Cardiac muscle cell (in vitro differentiated cells and primary cell): ENCODE measurements around the gene CAPZA3. TPM values are rescaled to one million over a fixed set of nuclear protein-coding genes. Genes with fewer than 3 reads are reported as not detected.
"Not testable (repeated sequence)": the region's sequence is repeated elsewhere in the genome, so short reads cannot be mapped to it uniquely, and the experiment has no call there.

ENCODE experiments used
- DNase-seq, 2 donors: peaks; one replicate each; pipeline versions ENCODE4 v3.0.0 to v3.0.0-alpha.2; 2010 to 2017; ENCODE audit warnings: low read depth in 1 of 2, low spot score in 1 of 2
- H3K27ac ChIP-seq: fragments of 200-600 bp; sonication (generic); 2 replicates; pipeline ENCODE4 v1.5.1; 2016
- H3K27me3 ChIP-seq: fragments of 200-600 bp; sonication (generic); 2 replicates; pipeline ENCODE4 v1.6.0; 2016; ENCODE audit warnings: control low read depth
- H3K36me3 ChIP-seq: fragments of 200-600 bp; sonication (generic); 2 replicates; pipeline ENCODE4 v1.5.1; 2016; ENCODE audit warnings: control low read depth
- H3K4me1 ChIP-seq: fragments of 200-600 bp; sonication (generic); 2 replicates; pipeline ENCODE4 v1.8.1; 2017; ENCODE audit warnings: low read depth, mild to moderate bottlenecking, mixed run types
- H3K4me3 ChIP-seq: fragments of 200-600 bp; sonication (generic); 2 replicates; pipeline ENCODE4 v1.5.1; 2016; ENCODE audit warnings: mild to moderate bottlenecking
- H3K9me3 ChIP-seq: fragments of 200-600 bp; sonication (generic); 2 replicates; pipeline ENCODE4 v1.5.1; 2017; ENCODE audit warnings: low read depth, mild to moderate bottlenecking, control low read depth
- polyA plus RNA-seq: library from polyadenylated mRNA; unstranded; fragments of >200 nt; fragmentation: Nextera tagmentation; extraction: Ambion mirVana; gene quantifications from 2 replicates; pipeline ENCODE4 v1.2.1, GENCODE V29; 2016
- total RNA-seq: library from RNA; depleted of rRNA; stranded (reverse); fragments of >200 nt; gene quantifications from 2 replicates; pipeline ENCODE4 v1.2.3, GENCODE V29; 2016
- TF ChIP-seq, protein P1 (sequence below): IDR thresholded peaks from 2 replicates; pipeline ENCODE4 v1.5.1; 2012; ENCODE audit warnings: low read depth, mild to moderate bottlenecking, low read length

Gene CAPZA3
- total and polyA plus RNA-seq, 2 experiments from 2014 or later = not detected

DNA sequence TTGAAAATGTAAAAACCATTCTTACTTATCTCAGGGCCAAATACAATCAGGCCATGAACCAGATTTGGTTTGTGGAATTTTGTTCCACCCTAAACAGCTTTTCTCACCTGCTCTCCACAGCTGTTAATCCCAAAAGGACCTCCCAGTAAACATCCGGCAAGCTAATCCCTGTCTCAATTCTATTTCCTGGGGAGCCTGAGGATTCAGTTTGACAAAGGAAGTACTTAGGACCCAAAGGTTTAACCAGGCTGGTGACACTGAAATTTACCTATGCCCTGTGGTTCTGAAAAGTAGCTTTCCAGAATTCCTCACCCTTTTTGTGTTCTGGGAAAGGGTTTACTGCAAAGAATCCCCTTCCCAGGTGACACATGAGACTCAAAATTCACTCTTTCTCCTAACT is 15.0 kb downstream of the CAPZA3 start:
- Histone ChIP-seq H3K27me3 (no peaks in the 10 kb centered on the region), H3K9me3 (no peaks in the 10 kb centered on the region), H3K36me3 (no peaks in the 10 kb centered on the region), H3K4me1 (peaks cover 57% of the 10 kb centered on the region), H3K4me3 (no peak overlapping the region), H3K27ac (peak overlapping the region; percentile 31)
- DNase-seq = no peak
- TF ChIP-seq, protein P1, sequence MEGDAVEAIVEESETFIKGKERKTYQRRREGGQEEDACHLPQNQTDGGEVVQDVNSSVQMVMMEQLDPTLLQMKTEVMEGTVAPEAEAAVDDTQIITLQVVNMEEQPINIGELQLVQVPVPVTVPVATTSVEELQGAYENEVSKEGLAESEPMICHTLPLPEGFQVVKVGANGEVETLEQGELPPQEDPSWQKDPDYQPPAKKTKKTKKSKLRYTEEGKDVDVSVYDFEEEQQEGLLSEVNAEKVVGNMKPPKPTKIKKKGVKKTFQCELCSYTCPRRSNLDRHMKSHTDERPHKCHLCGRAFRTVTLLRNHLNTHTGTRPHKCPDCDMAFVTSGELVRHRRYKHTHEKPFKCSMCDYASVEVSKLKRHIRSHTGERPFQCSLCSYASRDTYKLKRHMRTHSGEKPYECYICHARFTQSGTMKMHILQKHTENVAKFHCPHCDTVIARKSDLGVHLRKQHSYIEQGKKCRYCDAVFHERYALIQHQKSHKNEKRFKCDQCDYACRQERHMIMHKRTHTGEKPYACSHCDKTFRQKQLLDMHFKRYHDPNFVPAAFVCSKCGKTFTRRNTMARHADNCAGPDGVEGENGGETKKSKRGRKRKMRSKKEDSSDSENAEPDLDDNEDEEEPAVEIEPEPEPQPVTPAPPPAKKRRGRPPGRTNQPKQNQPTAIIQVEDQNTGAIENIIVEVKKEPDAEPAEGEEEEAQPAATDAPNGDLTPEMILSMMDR = no peak

GRCh38 chr12:18753481-18754123 is 15.7 kb downstream of the CAPZA3 start:
- peaks cover 51% of the 10 kb centered on the region for H3K4me1 ChIP-seq
- peak; percentile 12 for DNase-seq
- H3K4me3 ChIP-seq = no peak overlapping the region
- H3K9me3 ChIP-seq = no peaks in the 10 kb centered on the region
- TF ChIP-seq, protein P1 = no peak
- no peaks in the 10 kb centered on the region for H3K27me3 ChIP-seq
- H3K36me3 ChIP-seq = no peaks in the 10 kb centered on the region
- peak overlapping the region; percentile 31 for H3K27ac ChIP-seq

DNA sequence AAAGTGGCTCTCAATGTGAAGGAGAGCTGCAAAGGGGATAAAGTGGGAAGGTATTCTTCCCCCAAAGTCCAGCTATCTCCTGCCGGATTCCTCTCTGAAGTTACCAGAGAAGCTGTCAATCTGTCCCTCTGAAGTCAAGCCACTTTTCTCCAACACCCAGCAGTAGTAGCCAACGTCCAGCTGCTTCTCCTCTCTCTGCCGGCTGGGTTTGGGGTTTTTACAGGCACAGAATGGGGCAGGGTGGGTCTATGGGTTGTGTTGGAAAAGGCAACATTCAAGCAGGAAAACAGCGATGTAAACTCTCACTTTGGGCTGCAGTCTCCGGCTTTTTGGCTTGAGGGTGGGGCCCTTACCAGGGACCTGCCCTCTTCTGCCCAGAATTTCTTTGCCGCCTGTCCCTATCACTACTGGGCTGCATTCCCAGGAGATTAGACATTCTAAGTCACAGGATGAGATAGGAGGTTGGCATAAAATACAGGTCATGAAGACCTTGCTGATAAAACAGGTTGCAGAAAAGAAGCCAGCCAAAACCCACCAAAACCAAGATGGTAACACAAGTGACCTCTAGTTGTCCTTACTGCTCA is 16.3 kb downstream of the CAPZA3 start:
- H3K27ac ChIP-seq = no peak overlapping the region
- peaks cover 45% of the 10 kb centered on the region for H3K4me1 ChIP-seq
- DNase-seq = no peak
- H3K4me3 ChIP-seq = no peak overlapping the region
- H3K27me3 ChIP-seq = no peaks in the 10 kb centered on the region
- TF ChIP-seq, protein P1 = no peak
- H3K36me3 ChIP-seq = no peaks in the 10 kb centered on the region
- no peaks in the 10 kb centered on the region for H3K9me3 ChIP-seq

GRCh38 chr12:18755341-18755740 is 17.4 kb downstream of the CAPZA3 start:
- H3K36me3 ChIP-seq = no peaks in the 10 kb centered on the region
- H3K9me3 ChIP-seq = no peaks in the 10 kb centered on the region
- H3K4me3 ChIP-seq = no peak overlapping the region
- no peak for DNase-seq
- TF ChIP-seq, protein P1 = no peak
- no peaks in the 10 kb centered on the region for H3K27me3 ChIP-seq
- peaks cover 34% of the 10 kb centered on the region for H3K4me1 ChIP-seq
- no peak overlapping the region for H3K27ac ChIP-seq

DNA sequence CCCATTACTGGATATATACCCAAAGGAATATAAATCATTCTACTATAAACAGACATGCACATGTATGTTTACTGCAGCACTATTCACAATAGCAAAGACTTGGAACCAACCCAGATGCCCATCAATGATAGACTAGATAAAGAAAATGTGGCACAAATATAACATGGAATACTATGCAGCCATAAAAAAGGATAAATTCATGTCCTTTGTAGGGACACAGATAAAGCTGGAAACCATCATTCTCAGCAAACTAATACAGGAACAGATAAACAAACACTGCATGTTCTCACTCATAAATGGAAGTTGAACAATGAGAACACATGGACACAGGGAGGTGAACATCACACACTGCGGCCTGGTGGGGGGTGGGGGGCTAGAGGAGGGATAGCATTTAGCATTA is 28.6 kb downstream of the CAPZA3 start:
- H3K27ac ChIP-seq, H3K27me3 ChIP-seq, H3K9me3 ChIP-seq, DNase-seq, H3K4me3 ChIP-seq, H3K4me1 ChIP-seq, H3K36me3 ChIP-seq: not testable (repeated sequence)

DNA sequence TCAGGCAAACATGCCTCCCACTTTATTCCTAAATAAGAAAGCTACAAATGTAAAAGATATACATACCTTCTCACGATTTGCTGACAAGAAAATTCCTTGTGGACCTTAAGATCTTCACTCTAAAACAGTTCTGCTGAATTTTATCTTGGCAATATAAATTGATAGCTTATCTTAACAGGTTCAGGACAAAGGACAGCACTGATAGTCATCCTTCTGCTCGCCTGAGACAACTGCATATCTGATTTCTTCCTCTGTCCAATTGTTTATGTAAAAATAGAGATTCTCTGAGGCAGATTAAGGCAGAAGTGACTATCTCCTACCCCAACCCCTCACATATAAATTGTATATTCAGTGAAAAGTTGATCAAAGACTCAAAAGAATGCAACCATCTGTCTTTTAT is 44.9 kb downstream of the CAPZA3 start:
- H3K27ac ChIP-seq = no peak overlapping the region
- no peak for DNase-seq
- TF ChIP-seq, protein P1 = no peak
- H3K27me3 ChIP-seq = no peaks in the 10 kb centered on the region
- no peak overlapping the region for H3K4me3 ChIP-seq
- H3K9me3 ChIP-seq = no peaks in the 10 kb centered on the region
- no peaks in the 10 kb centered on the region for H3K4me1 ChIP-seq
- no peaks in the 10 kb centered on the region for H3K36me3 ChIP-seq

GRCh38 chr12:18785465-18785864 is 47.5 kb downstream of the CAPZA3 start:
- H3K4me1 ChIP-seq, H3K36me3 ChIP-seq, H3K9me3 ChIP-seq, H3K27ac ChIP-seq, H3K27me3 ChIP-seq, DNase-seq, H3K4me3 ChIP-seq: not testable (repeated sequence)
